ENCODE measurements around the gene PIP4K2A. TPM values are rescaled to one million over a fixed set of nuclear protein-coding genes. Genes with fewer than 3 reads are reported as not detected.
A peak's percentile ranks its signal among the peaks of the same experiment; 100 is the strongest.

Gene PIP4K2A
- total RNA-seq, 8 experiments from 2014 or later = 16.2 to 39.4 (median 32.4) TPM

DNA sequence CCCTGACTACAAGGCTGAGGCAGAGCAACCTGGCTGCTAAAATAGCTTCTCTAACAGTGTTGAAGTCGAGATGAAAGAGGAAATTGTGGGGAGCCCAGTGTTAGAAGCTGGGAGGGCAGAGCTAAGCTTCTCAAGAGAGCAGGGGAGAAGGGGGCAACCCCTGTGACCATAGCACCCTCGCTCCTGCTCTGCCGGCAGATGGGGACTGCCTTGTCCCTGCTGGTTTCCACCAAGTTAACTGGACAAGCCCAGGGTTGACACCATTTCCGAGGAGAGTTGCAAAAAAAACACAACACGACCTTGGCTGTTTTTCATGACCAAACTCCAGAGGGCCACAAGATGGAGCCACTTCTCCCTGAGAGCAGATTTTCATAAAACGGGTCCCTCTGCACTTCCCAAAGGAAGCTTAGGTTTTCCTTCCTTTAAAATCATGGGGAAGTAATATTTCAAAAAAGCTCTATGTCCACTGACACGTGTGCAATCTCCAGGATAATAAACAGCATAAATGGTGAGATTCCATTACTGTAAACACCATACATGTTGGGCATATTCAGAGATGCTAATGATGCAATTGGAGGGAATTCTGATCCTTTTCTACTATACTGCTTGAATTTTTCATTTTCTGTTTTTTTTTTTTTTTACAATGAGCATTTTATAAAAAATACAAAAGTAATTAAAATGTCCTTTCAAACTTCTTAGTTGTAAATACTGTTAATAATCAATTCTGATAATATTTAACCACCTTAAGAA lies 140.4 kb downstream of the PIP4K2A start:
- ATAC-seq (replicated peaks in 6 of 8) = peak in 1 of 8 experiments; percentile 37
- no peaks in the 10 kb centered on the region for H3K4me1 ChIP-seq (replicated peaks in 1 of 2)
- H3K4me3 ChIP-seq = no peak overlapping the region
- H3K27ac ChIP-seq = no peak overlapping the region
- 0 to 100% (median 43%) methylated on average over 1 to 7 of the region's 7 CpGs; no CpG with 5 or more reads in 1 of the 10 experiments for WGBS, 10 experiments
- in situ Hi-C loops (cut with MboI; ENCODE audit: low pct_unique_long_range_greater_than_20kb in 2 of 9, low sequenced_read_pairs in 9 of 9, unreplicated experiment in 9 of 9) = no loop called here

DNA sequence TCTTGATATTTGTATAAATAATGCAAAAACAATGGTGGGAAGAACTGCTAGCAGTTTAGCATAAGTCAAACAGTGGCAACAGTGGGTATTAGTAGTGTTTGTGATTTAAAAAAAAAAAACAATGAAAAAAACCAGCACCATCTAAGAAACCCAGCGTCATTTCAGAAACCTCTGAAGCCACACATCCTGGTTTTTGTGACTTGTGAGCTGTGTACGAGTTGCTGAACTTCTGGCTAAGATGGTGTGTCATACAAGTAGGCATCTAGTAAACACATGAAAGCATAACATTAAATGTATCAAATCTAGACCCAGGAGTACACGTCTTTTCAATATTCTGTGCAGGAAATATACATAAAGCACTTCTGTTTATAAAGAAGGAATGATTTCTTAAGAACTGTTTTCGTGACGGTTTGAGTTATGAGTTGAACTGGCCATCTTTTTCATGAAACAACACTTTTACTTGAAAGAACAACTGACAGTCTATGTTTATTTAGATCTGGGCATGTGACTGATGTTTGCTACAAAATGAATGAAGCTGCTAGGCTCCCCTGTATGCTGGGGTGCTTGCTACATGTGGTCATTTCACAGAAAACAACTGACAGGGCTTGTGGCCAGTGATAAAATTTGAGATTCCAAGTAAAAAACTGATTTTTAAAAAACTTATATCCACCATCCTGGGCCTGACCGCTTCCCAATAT lies 143.5 kb downstream of the PIP4K2A start:
- in situ Hi-C loops (cut with MboI; ENCODE audit: low pct_unique_long_range_greater_than_20kb in 2 of 9, low sequenced_read_pairs in 9 of 9, unreplicated experiment in 9 of 9) = no loop called here
- Histone ChIP-seq H3K4me3 (no peak overlapping the region), H3K27ac (no peak overlapping the region), H3K4me1 (replicated peaks in 1 of 2) (peaks cover 0 to 4% of the 10 kb centered on the region in 2 donors)
- WGBS, 10 experiments = 69 to 100% (median 85%) methylated on average over 1 to 5 of the region's 6 CpGs; no CpG with 5 or more reads in 2 of the 10 experiments
- no peak for ATAC-seq (replicated peaks in 6 of 8)

DNA sequence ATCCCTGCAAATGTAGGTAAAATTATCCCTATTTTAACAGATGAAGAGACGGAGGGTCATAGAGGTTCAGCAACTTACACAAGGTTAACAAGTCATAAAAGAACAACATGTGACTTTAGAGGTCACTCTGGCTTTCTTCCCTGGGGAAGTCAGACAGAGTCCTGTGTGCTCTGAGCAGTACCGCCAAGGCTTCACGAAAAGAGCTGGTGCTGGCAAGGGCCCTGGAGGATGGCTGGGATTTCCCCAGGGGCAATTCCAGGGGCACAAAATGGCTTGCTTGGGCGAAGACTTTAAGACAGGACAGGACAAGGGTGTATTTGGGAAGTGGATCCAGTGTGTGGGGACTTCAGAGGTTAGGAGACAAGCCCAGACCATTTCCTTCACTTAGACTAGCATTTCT lies 144.1 kb downstream of the PIP4K2A start:
- no peak overlapping the region for H3K4me3 ChIP-seq

DNA sequence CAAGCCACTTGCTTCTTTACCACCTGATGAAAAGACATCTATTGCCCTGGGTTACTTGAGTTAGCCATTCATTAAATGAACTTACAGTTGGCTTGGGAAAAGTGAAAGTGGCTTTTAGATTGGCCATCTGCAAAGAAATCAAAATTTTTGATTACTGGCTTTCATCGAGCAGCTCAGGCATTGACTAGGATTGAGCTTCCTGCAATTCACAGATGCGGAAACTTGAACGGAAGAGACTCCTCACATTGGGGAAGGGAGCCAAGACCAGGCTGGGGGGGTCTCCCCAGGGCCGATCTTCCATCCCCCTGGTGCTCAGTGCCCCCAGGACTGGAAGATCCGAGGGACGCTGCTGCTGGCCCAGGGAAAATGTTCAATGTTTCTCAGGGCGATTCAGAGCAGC lies 145.4 kb downstream of the PIP4K2A start:
- 80 to 100% (median 100%) methylated on average over 1 to 6 of the region's 7 CpGs; no CpG with 5 or more reads in 3 of the 10 experiments for WGBS, 10 experiments
- H3K4me1 ChIP-seq (replicated peaks in 1 of 2) = peaks cover 0 to 4% of the 10 kb centered on the region in 2 donors
- no peak for ATAC-seq (replicated peaks in 6 of 8)
- in situ Hi-C loops (cut with MboI; ENCODE audit: low pct_unique_long_range_greater_than_20kb in 2 of 9, low sequenced_read_pairs in 9 of 9, unreplicated experiment in 9 of 9) = no loop called here
- H3K27ac ChIP-seq = no peak overlapping the region
- no peak overlapping the region for H3K4me3 ChIP-seq

More for the DNA sequence above, 144.1 kb downstream of the PIP4K2A start:
- Histone ChIP-seq H3K4me1 (replicated peaks in 1 of 2) (peaks cover 0 to 4% of the 10 kb centered on the region in 2 donors), H3K27ac (no peak overlapping the region)
- 40 to 100% (median 85%) methylated on average over 1 to 4 of the region's 4 CpGs; no CpG with 5 or more reads in 2 of the 10 experiments for WGBS, 10 experiments
- in situ Hi-C loops (cut with MboI; ENCODE audit: low pct_unique_long_range_greater_than_20kb in 2 of 9, low sequenced_read_pairs in 9 of 9, unreplicated experiment in 9 of 9) = no loop called here
- no peak for ATAC-seq (replicated peaks in 6 of 8)

DNA sequence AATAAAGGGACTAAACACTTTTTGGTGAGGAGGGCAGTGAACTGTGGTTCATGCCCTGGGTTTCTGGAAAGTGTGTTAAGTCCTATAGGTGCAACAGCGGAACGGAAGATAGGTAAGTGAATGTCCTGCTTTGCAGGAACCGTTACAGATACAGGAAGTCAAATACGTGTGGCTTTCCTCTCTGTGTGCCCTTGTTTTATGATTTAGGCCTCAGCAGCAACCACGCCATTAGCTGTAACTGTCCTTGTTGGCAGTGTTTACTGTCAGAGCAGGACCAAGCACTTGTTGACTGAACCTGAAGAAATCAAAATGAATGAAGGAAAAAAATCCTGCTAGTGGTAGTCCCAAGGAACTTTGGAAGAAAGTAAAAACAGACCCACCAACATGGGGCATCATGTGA lies 150.3 kb downstream of the PIP4K2A start:
- WGBS, 10 experiments = 20 to 100% (median 95%) methylated on average over 1 to 5 of the region's 5 CpGs; no CpG with 5 or more reads in 1 of the 10 experiments
- ATAC-seq (replicated peaks in 6 of 8) = no peak
- H3K4me1 ChIP-seq (replicated peaks in 1 of 2) = peaks cover 9 to 24% of the 10 kb centered on the region in 2 donors
- in situ Hi-C loops (cut with MboI; ENCODE audit: low pct_unique_long_range_greater_than_20kb in 2 of 9, low sequenced_read_pairs in 9 of 9, unreplicated experiment in 9 of 9) = no loop called here
- no peak overlapping the region for H3K4me3 ChIP-seq
- no peak overlapping the region for H3K27ac ChIP-seq

DNA sequence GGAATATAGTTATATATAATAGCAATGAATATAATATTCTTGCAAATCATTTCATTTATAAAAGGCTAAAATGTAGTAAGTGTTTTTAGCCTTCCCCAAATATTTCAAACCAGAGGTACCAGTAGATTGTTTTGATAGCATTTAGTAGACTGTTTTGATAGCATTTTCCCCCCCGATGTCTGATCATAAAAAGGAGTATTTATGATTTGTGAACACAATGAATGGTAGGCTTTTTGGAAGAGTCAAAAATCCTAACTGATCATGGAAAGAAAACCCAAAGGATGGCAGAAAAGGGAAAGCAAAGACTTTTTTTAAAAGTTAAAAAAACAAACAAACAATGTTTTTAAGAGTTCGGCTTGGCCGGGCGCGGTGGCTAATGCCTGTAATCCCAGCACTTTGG lies 152.5 kb downstream of the PIP4K2A start:
- Histone ChIP-seq H3K27ac (no peak overlapping the region), H3K4me3 (no peak overlapping the region), H3K4me1 (replicated peaks in 1 of 2) (peaks cover 9 to 24% of the 10 kb centered on the region in 2 donors)
- 90 to 100% (median 100%) methylated on average over 1 to 5 of the region's 5 CpGs; no CpG with 5 or more reads in 4 of the 10 experiments for WGBS, 10 experiments
- in situ Hi-C loops (cut with MboI; ENCODE audit: low pct_unique_long_range_greater_than_20kb in 2 of 9, low sequenced_read_pairs in 9 of 9, unreplicated experiment in 9 of 9) = no loop called here
- ATAC-seq (replicated peaks in 6 of 8) = no peak

DNA sequence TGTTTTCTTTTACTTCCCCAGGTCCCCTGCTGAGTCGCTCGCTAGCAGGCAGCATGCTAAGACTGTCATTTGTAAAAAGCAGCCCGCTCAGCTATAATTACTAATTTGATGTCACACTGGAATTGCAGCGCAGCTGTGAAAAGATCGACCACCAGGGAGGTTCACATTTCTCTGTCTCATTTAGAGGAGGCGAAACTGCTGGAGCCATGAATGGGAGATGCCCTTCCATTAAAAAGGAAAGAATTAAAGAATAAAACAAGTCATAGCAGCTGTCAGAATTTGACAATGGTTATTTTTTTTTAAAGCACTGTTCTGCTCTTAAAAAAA lies 153.5 kb downstream of the PIP4K2A start:
- Histone ChIP-seq H3K4me1 (replicated peaks in 1 of 2) (peaks cover 9 to 20% of the 10 kb centered on the region in 2 donors), H3K4me3 (no peak overlapping the region), H3K27ac (no peak overlapping the region)
- WGBS, 10 experiments = 0 to 100% (median 34%) methylated on average over 1 to 6 of the region's 6 CpGs; no CpG with 5 or more reads in 1 of the 10 experiments
- peak in 5 of 8 experiments; percentile 79 to 86 (median 81) for ATAC-seq (replicated peaks in 6 of 8)
- in situ Hi-C loops (cut with MboI; ENCODE audit: low pct_unique_long_range_greater_than_20kb in 2 of 9, low sequenced_read_pairs in 9 of 9, unreplicated experiment in 9 of 9) = no loop called here

DNA sequence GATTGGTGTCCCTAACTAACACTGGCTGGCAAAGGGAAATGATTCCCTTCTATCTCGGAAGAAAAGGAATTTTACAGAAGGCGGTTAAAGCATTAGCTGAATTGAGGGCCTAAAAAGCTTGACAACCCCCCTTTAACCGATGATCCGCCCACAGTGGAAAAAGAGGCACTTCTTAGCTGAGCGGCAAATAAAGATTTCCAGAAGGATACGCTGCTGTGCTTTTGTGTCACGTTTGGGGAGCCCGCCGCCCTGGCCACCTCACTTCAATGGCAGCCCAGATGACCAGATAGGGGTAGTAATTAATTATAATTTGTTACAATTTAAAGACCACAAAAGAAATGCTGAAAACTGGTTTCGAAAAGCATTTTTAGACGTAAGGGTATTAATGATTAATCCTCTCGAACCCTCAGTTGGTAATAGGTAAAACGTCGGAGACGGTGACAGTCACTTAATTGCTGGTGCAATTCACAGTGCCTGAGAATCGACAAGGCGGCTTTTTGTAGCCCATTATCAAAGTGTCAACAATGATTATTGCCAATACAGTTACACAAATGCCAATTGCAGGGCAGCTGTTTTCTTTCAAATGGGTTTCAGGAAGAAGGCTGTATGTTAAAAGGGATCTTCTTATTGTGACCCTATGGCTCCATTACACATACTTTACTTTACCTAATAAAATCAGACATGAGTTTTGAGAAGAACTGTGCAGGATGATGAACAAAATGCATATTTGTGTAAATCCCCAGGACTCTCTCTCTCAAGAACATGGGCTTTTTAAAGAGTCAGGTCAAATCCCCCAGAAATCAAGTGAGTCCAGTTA lies 154.1 kb downstream of the PIP4K2A start:
- WGBS, 10 experiments = 18 to 96% (median 88%) methylated on average over 2 to 17 of the region's 17 CpGs; no CpG with 5 or more reads in 2 of the 10 experiments
- in situ Hi-C loops (cut with MboI; ENCODE audit: low pct_unique_long_range_greater_than_20kb in 2 of 9, low sequenced_read_pairs in 9 of 9, unreplicated experiment in 9 of 9) = no loop called here
- ATAC-seq (replicated peaks in 6 of 8) = peak in 2 of 8 experiments; percentile 22 to 24
- Histone ChIP-seq H3K4me1 (replicated peaks in 1 of 2) (peaks cover 11 to 21% of the 10 kb centered on the region in 2 donors), H3K27ac (no peak overlapping the region), H3K4me3 (no peak overlapping the region)

DNA sequence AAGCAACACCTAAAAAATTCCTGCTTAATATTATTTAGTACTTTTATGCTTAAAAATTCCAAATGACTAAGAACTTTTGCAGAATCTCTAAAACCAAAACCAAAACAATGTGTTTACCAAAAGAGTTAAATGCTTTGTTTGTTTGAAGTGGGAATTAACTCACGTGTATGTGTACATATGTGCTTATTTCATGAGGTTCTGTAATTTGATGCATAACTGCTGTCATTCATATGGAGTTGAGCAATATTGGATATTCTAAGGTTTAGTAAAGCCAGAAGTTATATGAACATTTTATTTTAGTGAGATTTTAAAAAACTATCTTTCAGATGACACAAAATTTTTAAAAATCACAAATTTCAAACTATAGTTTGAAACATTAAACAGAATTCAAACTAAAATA lies 157.1 kb downstream of the PIP4K2A start:
- H3K27ac ChIP-seq = no peak overlapping the region
- WGBS, 10 experiments = 20 to 100% (median 89%) methylated on average over 1 of the region's 1 CpG; no CpG with 5 or more reads in 2 of the 10 experiments
- peaks cover 33 to 46% of the 10 kb centered on the region in 2 donors for H3K4me1 ChIP-seq (replicated peaks in 1 of 2)
- no peak overlapping the region for H3K4me3 ChIP-seq
- in situ Hi-C loops (cut with MboI; ENCODE audit: low pct_unique_long_range_greater_than_20kb in 2 of 9, low sequenced_read_pairs in 9 of 9, unreplicated experiment in 9 of 9) = no loop called here
- no peak for ATAC-seq (replicated peaks in 6 of 8)

DNA sequence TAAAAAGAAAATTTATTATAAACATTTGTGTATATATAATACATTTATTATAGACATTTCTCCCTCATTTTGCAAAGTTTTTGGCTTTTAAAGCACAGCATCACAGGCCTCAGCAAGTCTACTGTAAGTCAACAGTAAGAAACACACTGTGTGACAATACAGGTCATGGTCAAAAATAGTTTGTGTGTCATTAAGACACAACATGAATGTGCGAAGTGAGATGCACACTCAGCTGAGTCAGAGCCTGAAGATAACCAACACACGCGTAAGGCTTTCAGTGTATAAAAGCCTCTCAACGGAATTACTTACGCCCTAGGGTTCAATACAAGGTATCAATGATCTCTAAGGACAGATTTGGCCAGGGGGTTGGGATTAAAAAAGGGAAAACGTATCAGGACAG lies 157.6 kb downstream of the PIP4K2A start:
- H3K4me3 ChIP-seq = no peak overlapping the region
- no peak overlapping the region for H3K27ac ChIP-seq
- no peak for ATAC-seq (replicated peaks in 6 of 8)
- 17 to 93% (median 87%) methylated on average over 1 to 6 of the region's 6 CpGs for WGBS, 10 experiments
- H3K4me1 ChIP-seq (replicated peaks in 1 of 2) = peaks cover 33 to 46% of the 10 kb centered on the region in 2 donors
- in situ Hi-C loops (cut with MboI; ENCODE audit: low pct_unique_long_range_greater_than_20kb in 2 of 9, low sequenced_read_pairs in 9 of 9, unreplicated experiment in 9 of 9) = no loop called here

DNA sequence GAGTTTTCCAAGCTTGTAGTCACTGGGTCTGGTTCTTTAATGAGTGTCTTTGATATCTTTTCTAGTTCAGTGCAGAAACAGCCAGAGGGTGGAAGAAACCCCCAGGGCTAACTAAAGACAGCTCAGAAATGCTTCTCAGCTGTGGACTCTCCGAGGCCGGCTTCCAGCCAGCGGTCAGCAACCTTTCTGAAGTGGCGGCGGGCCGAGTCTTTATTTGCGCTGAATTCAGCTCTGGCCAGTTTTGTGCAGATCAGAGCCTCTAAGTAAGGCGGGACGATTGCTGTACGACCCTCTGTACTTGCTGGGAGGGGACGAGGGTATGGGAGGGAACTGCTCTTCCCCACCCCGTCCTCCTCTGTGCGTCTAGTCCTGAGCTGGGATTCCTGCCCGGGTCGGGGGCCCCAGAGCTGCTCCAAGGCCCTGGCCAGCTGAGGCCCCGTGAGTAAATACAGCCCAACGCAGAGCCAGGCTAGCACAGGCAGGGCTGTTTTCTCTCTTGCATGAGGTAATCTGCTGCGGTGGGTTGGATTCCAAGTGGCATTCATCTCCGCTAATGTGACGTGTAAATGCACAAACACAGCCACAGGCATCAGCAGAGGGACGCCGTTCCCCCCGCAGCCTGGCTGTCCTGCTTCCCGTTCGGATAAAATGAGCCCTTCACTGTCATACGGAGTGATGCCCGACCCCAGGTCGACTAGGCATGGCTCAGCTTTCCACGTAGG lies 159.8 kb downstream of the PIP4K2A start:
- in situ Hi-C loops (cut with MboI; ENCODE audit: low pct_unique_long_range_greater_than_20kb in 2 of 9, low sequenced_read_pairs in 9 of 9, unreplicated experiment in 9 of 9) = no loop called here
- peak overlapping the region in 4 of 5 donors; percentile 6 to 29 (median 20) for H3K4me3 ChIP-seq

DNA sequence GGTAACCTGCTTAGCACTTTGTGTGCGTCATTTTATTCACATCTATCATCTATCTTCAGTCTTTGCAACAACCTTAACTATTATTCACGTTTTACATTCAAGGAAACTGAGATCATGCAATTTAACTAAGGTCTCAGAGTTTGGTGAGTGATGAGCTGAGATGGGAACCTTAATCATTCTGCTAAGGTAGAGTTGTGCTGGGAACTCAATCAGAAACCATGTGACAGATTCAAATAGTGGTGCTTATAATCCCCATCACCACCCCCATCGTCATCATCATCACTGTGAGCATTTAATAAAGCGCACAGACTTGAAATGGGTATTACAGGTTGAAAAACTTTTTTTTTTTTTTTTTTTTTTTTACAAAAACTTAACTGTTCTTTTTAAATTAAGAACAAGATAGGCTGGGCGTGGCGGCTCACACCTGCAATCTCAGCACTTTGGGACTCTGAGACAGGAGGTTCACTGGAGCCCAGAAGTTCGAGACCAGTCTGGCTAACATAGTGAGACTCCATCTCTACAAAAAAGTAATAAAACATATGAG lies 160.9 kb downstream of the PIP4K2A start:
- WGBS, 10 experiments = 33 to 100% (median 95%) methylated on average over 1 to 7 of the region's 7 CpGs; no CpG with 5 or more reads in 2 of the 10 experiments
- H3K4me1 ChIP-seq (replicated peaks in 1 of 2) = peaks cover 23 to 26% of the 10 kb centered on the region in 2 donors
- in situ Hi-C loops (cut with MboI; ENCODE audit: low pct_unique_long_range_greater_than_20kb in 2 of 9, low sequenced_read_pairs in 9 of 9, unreplicated experiment in 9 of 9) = no loop called here
- H3K4me3 ChIP-seq = no peak overlapping the region
- ATAC-seq (replicated peaks in 6 of 8) = no peak
- no peak overlapping the region for H3K27ac ChIP-seq

More for the DNA sequence above, 159.8 kb downstream of the PIP4K2A start:
- Histone ChIP-seq H3K4me1 (replicated peaks in 1 of 2) (peaks cover 23 to 29% of the 10 kb centered on the region in 2 donors), H3K27ac (peak overlapping the region; percentile 67 to 76)
- WGBS, 10 experiments = 15 to 67% (median 23%) methylated on average over 4 to 10 of the region's 29 CpGs; no CpG with 5 or more reads in 3 of the 10 experiments
- ATAC-seq (replicated peaks in 6 of 8) = peak in 7 of 8 experiments; percentile 61 to 98 (median 98)

All from motor neuron (in vitro differentiated cells).